Measurements from ENCODE around the gene EEF1E1.

Gene EEF1E1

GRCh38 chr6:8090650-8091049 is 11.7 kb downstream of the EEF1E1 start:
- no peak for DNase-seq (ENCODE audit: low read depth)
- no peak overlapping the region for H3K4me3 ChIP-seq (ENCODE audit: low read depth, low read length)
- TF ChIP-seq CTCF (IDR thresholded peaks at IDR 0.05; ENCODE audit: control insufficient read depth, extremely low read depth, insufficient read depth), result no peak

- no peak for DNase-seq (ENCODE audit: low read depth)
- TF ChIP-seq CTCF (IDR thresholded peaks at IDR 0.05; ENCODE audit: control insufficient read depth, extremely low read depth, insufficient read depth), result no peak
- H3K4me3 ChIP-seq (ENCODE audit: low read depth, low read length), result no peak overlapping the region
These were observed 13.5 kb downstream of the EEF1E1 start for GRCh38 chr6:8088886-8089285.

GRCh38 chr6:8087870-8088754 is 14.2 kb downstream of the EEF1E1 start:
- no peak overlapping the region for H3K4me3 ChIP-seq (ENCODE audit: low read depth, low read length)
- TF ChIP-seq CTCF (IDR thresholded peaks at IDR 0.05; ENCODE audit: control insufficient read depth, extremely low read depth, insufficient read depth), result no peak
- no peak for DNase-seq (ENCODE audit: low read depth)

- no peak for DNase-seq (ENCODE audit: low read depth)
- TF ChIP-seq CTCF (IDR thresholded peaks at IDR 0.05; ENCODE audit: control insufficient read depth, extremely low read depth, insufficient read depth), result no peak
- no peak overlapping the region for H3K4me3 ChIP-seq (ENCODE audit: low read depth, low read length)
These were observed 15.5 kb downstream of the EEF1E1 start for GRCh38 chr6:8086755-8087306.

- no peak for DNase-seq (ENCODE audit: low read depth)
- no peak overlapping the region for H3K4me3 ChIP-seq (ENCODE audit: low read depth, low read length)
- no peak for TF ChIP-seq CTCF (IDR thresholded peaks at IDR 0.05; ENCODE audit: control insufficient read depth, extremely low read depth, insufficient read depth)
These were observed 17.3 kb downstream of the EEF1E1 start for GRCh38 chr6:8085053-8085511.

GRCh38 chr6:8084586-8084985 is 17.8 kb downstream of the EEF1E1 start:
- H3K4me3 ChIP-seq (ENCODE audit: low read depth, low read length), result no peak overlapping the region
- TF ChIP-seq CTCF (IDR thresholded peaks at IDR 0.05; ENCODE audit: control insufficient read depth, extremely low read depth, insufficient read depth), result no peak
- DNase-seq (ENCODE audit: low read depth), result no peak

Measured in LNCaP clone FGC (cell line).